H9 (cell line): ENCODE data around the gene ASTN2. TPM values are rescaled to one million over a fixed set of nuclear protein-coding genes. Genes with fewer than 3 reads are reported as not detected.

Experiments used
- DNase-seq: peaks from one replicate; pipeline ENCODE4 v3.0.0-alpha.2; 2017
- H2AFZ ChIP-seq: one replicate; pipeline ENCODE4 v1.6.1; 2013; ENCODE audit warnings: mild to moderate bottlenecking, low read length, control low read depth, moderate library complexity
- H2AK5ac ChIP-seq: 2 replicates; pipeline ENCODE4 v1.6.1; 2013; ENCODE audit warnings: low read length, control low read depth, mixed read lengths; ENCODE audit not compliant: insufficient read length
- H2BK120ac ChIP-seq: one replicate; pipeline ENCODE4 v1.6.1; 2013; ENCODE audit warnings: low read depth, mild to moderate bottlenecking, low read length, control low read depth, inconsistent platforms; ENCODE audit not compliant: poor library complexity, severe bottlenecking
- H2BK12ac ChIP-seq: 2 replicates; pipeline ENCODE4 v1.6.1; 2013; ENCODE audit warnings: low read length, control low read depth, mixed read lengths, low read depth; ENCODE audit not compliant: insufficient read length
- H2BK15ac ChIP-seq: 2 replicates; pipeline ENCODE4 v1.6.1; 2013; ENCODE audit warnings: low read depth, low read length, control low read depth
- H2BK20ac ChIP-seq: one replicate; pipeline ENCODE4 v1.6.1; 2013; ENCODE audit warnings: low read depth, mild to moderate bottlenecking, low read length, control low read depth, inconsistent platforms; ENCODE audit not compliant: poor library complexity, severe bottlenecking
- H2BK5ac ChIP-seq: 2 replicates; pipeline ENCODE4 v1.6.1; 2013; ENCODE audit warnings: low read length, control low read depth, mixed read lengths; ENCODE audit not compliant: insufficient read length
- H3K14ac ChIP-seq: 2 replicates; pipeline ENCODE4 v1.6.1; 2013; ENCODE audit warnings: low read length, control low read depth; ENCODE audit not compliant: insufficient read depth
- H3K18ac ChIP-seq: 2 replicates; pipeline ENCODE4 v1.6.1; 2013; ENCODE audit warnings: low read depth, mild to moderate bottlenecking, mixed read lengths, low read length, control low read depth; ENCODE audit not compliant: insufficient read length
- H3K23ac ChIP-seq: 2 replicates; pipeline ENCODE4 v1.6.1; 2013; ENCODE audit warnings: low read length, control low read depth, mixed read lengths, low read depth; ENCODE audit not compliant: insufficient read length
- H3K23me2 ChIP-seq: 2 replicates; pipeline ENCODE4 v1.6.1; 2013; ENCODE audit warnings: low read depth, mild to moderate bottlenecking, mixed read lengths, low read length, control low read depth; ENCODE audit not compliant: insufficient read length, poor library complexity, severe bottlenecking
- H3K27ac ChIP-seq: 2 replicates; pipeline ENCODE4 v1.5.1; 2013; ENCODE audit warnings: low read length, control low read depth, mixed read lengths, low read depth; ENCODE audit not compliant: insufficient read length
- H3K27me3 ChIP-seq: 2 replicates; pipeline ENCODE4 v1.6.1; 2013; ENCODE audit warnings: low read length, control low read depth, inconsistent platforms; ENCODE audit not compliant: insufficient read depth
- H3K4ac ChIP-seq: 2 replicates; pipeline ENCODE4 v1.6.1; 2013; ENCODE audit warnings: low read depth, mild to moderate bottlenecking, control low read depth, inconsistent platforms, low read length, moderate library complexity
- H3K4me1 ChIP-seq: 2 replicates; pipeline ENCODE4 v1.6.1; 2013; ENCODE audit warnings: low read length, control low read depth, inconsistent platforms; ENCODE audit not compliant: insufficient read depth
- H3K4me2 ChIP-seq: 2 replicates; pipeline ENCODE4 v1.6.1; 2013; ENCODE audit warnings: low read length, control low read depth, mixed read lengths; ENCODE audit not compliant: insufficient read length, insufficient read depth
- H3K56ac ChIP-seq: 2 replicates; pipeline ENCODE4 v1.6.1; 2013; ENCODE audit warnings: low read depth, mild to moderate bottlenecking, mixed read lengths, low read length, control low read depth; ENCODE audit not compliant: insufficient read length
- H3K79me1 ChIP-seq: 2 replicates; pipeline ENCODE4 v1.6.1; 2013; ENCODE audit warnings: low read depth, mild to moderate bottlenecking, moderate library complexity, low read length, control low read depth, inconsistent platforms; ENCODE audit not compliant: insufficient read depth, poor library complexity, severe bottlenecking
- H3K79me2 ChIP-seq: 2 replicates; pipeline ENCODE4 v1.6.1; 2013; ENCODE audit warnings: low read length, control low read depth, inconsistent platforms; ENCODE audit not compliant: insufficient read depth
- H3K9ac ChIP-seq: 2 replicates; pipeline ENCODE4 v1.6.1; 2013; ENCODE audit warnings: low read length, control low read depth, mixed read lengths; ENCODE audit not compliant: insufficient read length; ENCODE audit errors: extremely low read depth
- H3K9me3 ChIP-seq: one replicate; pipeline ENCODE4 v1.6.1; 2013; ENCODE audit warnings: low read depth, low read length, inconsistent platforms; ENCODE audit not compliant: control insufficient read depth
- H3T11ph ChIP-seq: one replicate; pipeline ENCODE4 v1.6.1; 2013; ENCODE audit warnings: mild to moderate bottlenecking, low read length, control low read depth, inconsistent platforms
- H4K20me1 ChIP-seq: one replicate; pipeline ENCODE4 v1.6.1; 2013; ENCODE audit not compliant: control insufficient read depth, insufficient read length, insufficient read depth
- H4K5ac ChIP-seq: 2 replicates; pipeline ENCODE4 v1.6.1; 2013; ENCODE audit warnings: low read depth, mild to moderate bottlenecking, mixed read lengths, low read length, control low read depth; ENCODE audit not compliant: insufficient read length
- H4K8ac ChIP-seq: replicated peaks from 2 replicates; pipeline ENCODE4 v1.6.1; 2013; ENCODE audit warnings: low read length, control low read depth, mixed read lengths, low read depth; ENCODE audit not compliant: insufficient read length
- H4K91ac ChIP-seq: 2 replicates; pipeline ENCODE4 v1.6.1; 2013; ENCODE audit warnings: low read depth, mild to moderate bottlenecking, moderate library complexity, mixed read lengths, low read length, control low read depth; ENCODE audit not compliant: insufficient read length
- H3K27ac Mint-ChIP-seq, 3 experiments: 2 replicates in 2 of 3; 3 replicates in 1 of 3; pipeline ENCODE4 v1.8.0; 2020 to 2021; ENCODE audit warnings: mixed read lengths in 3 of 3, mild to moderate bottlenecking in 1 of 3, moderate library complexity in 1 of 3
- H3K27me3 Mint-ChIP-seq: 2 replicates; pipeline ENCODE4 v1.8.0; 2021; ENCODE audit warnings: low read depth, mild to moderate bottlenecking, moderate library complexity, mixed read lengths
- H3K36me3 Mint-ChIP-seq, 3 experiments: 2 replicates in 2 of 3; 3 replicates in 1 of 3; pipeline ENCODE4 v1.8.0; 2020 to 2021; ENCODE audit warnings: low read depth in 3 of 3, mixed read lengths in 3 of 3; ENCODE audit not compliant: insufficient read depth in 1 of 3
- H3K4me1 Mint-ChIP-seq, 2 experiments: 2 replicates each; pipeline ENCODE4 v1.8.0; 2020; ENCODE audit warnings: mixed read lengths in 2 of 2
- H3K4me3 Mint-ChIP-seq, 2 experiments: 2 replicates in 1 of 2; 3 replicates in 1 of 2; pipeline ENCODE4 v1.8.0; 2020 to 2021; ENCODE audit warnings: mild to moderate bottlenecking in 2 of 2, mixed read lengths in 2 of 2, moderate library complexity in 1 of 2
- H3K9me3 Mint-ChIP-seq, 2 experiments: 2 replicates in 1 of 2; 3 replicates in 1 of 2; pipeline ENCODE4 v1.8.0; 2020; ENCODE audit warnings: mild to moderate bottlenecking in 2 of 2, mixed read lengths in 2 of 2, moderate library complexity in 1 of 2
- WGBS: extraction: QIAGEN DNeasy Blood & Tissue Kit; methylation state at CpG from one replicate; pipeline ENCODE4 v1.1.7; 2013; ENCODE audit warnings: missing lambda C conversion rate, low lambda C conversion rate, mixed read lengths; ENCODE audit not compliant: insufficient read length; ENCODE audit errors: extremely low coverage; 5-methylcytosine and 5-hydroxymethylcytosine counted together
- total RNA-seq: library from RNA; stranded (reverse); gene quantifications from 2 replicates; pipeline ENCODE4 v1.2.1, GENCODE V29; 2021
- TF ChIP-seq, protein P1 (sequence below): fragments of 200-600 bp; sonication (generic); conservative IDR thresholded peaks from 3 replicates; pipeline ENCODE4 v1.8.0; 2021; ENCODE audit warnings: antibody characterized with exemption, mild to moderate bottlenecking

Gene ASTN2
- total RNA-seq, 1 experiment from 2014 or later, result 9.7 TPM

DNA sequence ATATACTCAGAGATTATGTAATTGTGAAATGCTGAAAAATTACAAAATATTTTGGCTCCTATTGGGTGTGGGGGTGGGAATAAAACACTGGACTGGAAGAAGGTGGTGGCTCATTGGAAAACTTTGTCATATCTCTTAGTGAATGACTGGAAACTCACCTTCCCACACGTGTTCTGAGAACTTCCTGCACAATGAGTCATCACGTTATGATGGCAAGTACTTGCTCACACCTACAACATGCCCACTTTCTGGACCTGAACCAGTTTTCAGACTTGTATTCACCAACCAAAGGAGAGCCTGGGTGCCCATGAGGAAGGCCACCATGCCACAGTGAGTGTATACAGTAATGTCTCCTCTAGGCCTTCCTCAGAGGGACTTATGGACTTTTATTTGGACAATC is 294.8 kb downstream of the ASTN2 start:
- Histone ChIP-seq H2BK20ac (no peak overlapping the region), H2AK5ac (no peak overlapping the region), H3K9ac (no peak overlapping the region), H3K27me3 (no peaks in the 10 kb centered on the region), H4K20me1 (no peaks in the 10 kb centered on the region), H2BK12ac (no peak overlapping the region), H3K4me1 (no peaks in the 10 kb centered on the region), H3K14ac (no peak overlapping the region), H3K27ac (no peak overlapping the region), H3K9me3 (no peaks in the 10 kb centered on the region), H3K4me2 (no peak overlapping the region), H3K18ac (no peak overlapping the region), H2BK120ac (no peak overlapping the region), H3K23ac (no peak overlapping the region), H3K79me2 (0 out of 2 replicates have a peak, but pooled peaks cover 2% of the 10 kb centered on the region), H3T11ph (no peak overlapping the region), H3K79me1 (no peaks in the 10 kb centered on the region), H2BK5ac (no peak overlapping the region), H3K23me2 (no peaks in the 10 kb centered on the region), H4K5ac (no peak overlapping the region), H2AFZ (no peak overlapping the region), H3K4ac (no peak overlapping the region), H4K91ac (no peak overlapping the region), H3K56ac (no peak overlapping the region), H4K8ac (no peak overlapping the region), H2BK15ac (0 out of 2 replicates have a peak overlapping the region, but pooled peaks have one; percentile 5)
- Mint-ChIP-seq H3K27me3 (no peaks in the 10 kb centered on the region; the same call in 1 of the 2 replicates), H3K4me3 (no peak overlapping the region), H3K9me3 (no peaks in the 10 kb centered on the region), H3K27ac (no peak overlapping the region), H3K36me3 (no peaks in the 10 kb centered on the region), H3K4me1 (no peaks in the 10 kb centered on the region)
- WGBS, result no CpG with 5 or more reads among the region's 2 CpGs
- TF ChIP-seq, protein P1, sequence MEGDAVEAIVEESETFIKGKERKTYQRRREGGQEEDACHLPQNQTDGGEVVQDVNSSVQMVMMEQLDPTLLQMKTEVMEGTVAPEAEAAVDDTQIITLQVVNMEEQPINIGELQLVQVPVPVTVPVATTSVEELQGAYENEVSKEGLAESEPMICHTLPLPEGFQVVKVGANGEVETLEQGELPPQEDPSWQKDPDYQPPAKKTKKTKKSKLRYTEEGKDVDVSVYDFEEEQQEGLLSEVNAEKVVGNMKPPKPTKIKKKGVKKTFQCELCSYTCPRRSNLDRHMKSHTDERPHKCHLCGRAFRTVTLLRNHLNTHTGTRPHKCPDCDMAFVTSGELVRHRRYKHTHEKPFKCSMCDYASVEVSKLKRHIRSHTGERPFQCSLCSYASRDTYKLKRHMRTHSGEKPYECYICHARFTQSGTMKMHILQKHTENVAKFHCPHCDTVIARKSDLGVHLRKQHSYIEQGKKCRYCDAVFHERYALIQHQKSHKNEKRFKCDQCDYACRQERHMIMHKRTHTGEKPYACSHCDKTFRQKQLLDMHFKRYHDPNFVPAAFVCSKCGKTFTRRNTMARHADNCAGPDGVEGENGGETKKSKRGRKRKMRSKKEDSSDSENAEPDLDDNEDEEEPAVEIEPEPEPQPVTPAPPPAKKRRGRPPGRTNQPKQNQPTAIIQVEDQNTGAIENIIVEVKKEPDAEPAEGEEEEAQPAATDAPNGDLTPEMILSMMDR, result no peak
- DNase-seq, result no peak
